Neural cell (in vitro differentiated cells): ENCODE results near the gene RAB44. TPM values are rescaled to one million over a fixed set of nuclear protein-coding genes. Genes with fewer than 3 reads are reported as not detected.

Experiments used
- H2AFZ ChIP-seq: fragments of 200-600, 300-800 bp; sonication (generic), shearing (Covaris generic); 2 replicates; pipeline ENCODE4 v1.6.0; 2014; ENCODE audit warnings: low read depth, mild to moderate bottlenecking, antibody characterized with exemption, low read length, moderate library complexity
- H3F3A ChIP-seq: fragments of 200-600 bp; shearing (Covaris generic); 2 replicates; pipeline ENCODE4 v1.6.1; 2016; ENCODE audit warnings: mild to moderate bottlenecking, moderate library complexity, mixed read lengths, antibody characterized with exemption, low read length; ENCODE audit not compliant: insufficient read depth, poor library complexity, severe bottlenecking
- H3K27ac ChIP-seq: fragments of 200-600, 300-800 bp; sonication (generic), shearing (Covaris generic); 2 replicates; pipeline ENCODE4 v1.5.1; 2014; ENCODE audit warnings: mild to moderate bottlenecking, low read length, moderate library complexity
- H3K27me3 ChIP-seq: fragments of 300-800, 200-600 bp; sonication (generic), shearing (Covaris generic); 2 replicates; pipeline ENCODE4 v1.6.0; 2014; ENCODE audit warnings: mild to moderate bottlenecking, low read depth, low read length, moderate library complexity; ENCODE audit not compliant: insufficient read depth
- H3K36me3 ChIP-seq: fragments of 300-800, 200-600 bp; sonication (generic), shearing (Covaris generic); 2 replicates; pipeline ENCODE4 v1.5.1; 2014; ENCODE audit warnings: mild to moderate bottlenecking, antibody characterized with exemption, low read length, moderate library complexity; ENCODE audit not compliant: insufficient read depth
- H3K4me2 ChIP-seq: fragments of 300-800, 200-600 bp; sonication (generic), shearing (Covaris generic); 2 replicates; pipeline ENCODE4 v1.6.0; 2014; ENCODE audit warnings: mild to moderate bottlenecking, low read length
- H3K4me3 ChIP-seq: fragments of 300-800, 200-600 bp; sonication (generic), shearing (Covaris generic); 2 replicates; pipeline ENCODE4 v1.5.1; 2014; ENCODE audit warnings: mild to moderate bottlenecking, low read length, moderate library complexity
- H3K79me2 ChIP-seq: fragments of 200-600 bp; shearing (Covaris generic); replicated peaks from 2 replicates; pipeline ENCODE4 v1.6.0; 2014; ENCODE audit warnings: mild to moderate bottlenecking, low read length, moderate library complexity; ENCODE audit not compliant: insufficient read depth
- H3K9ac ChIP-seq: fragments of 300-800, 200-600 bp; sonication (generic), shearing (Covaris generic); 2 replicates; pipeline ENCODE4 v1.6.1; 2016; ENCODE audit warnings: mild to moderate bottlenecking, low read length, mixed read lengths
- H3K9me2 ChIP-seq: fragments of 200-600 bp; shearing (Covaris generic); 2 replicates; pipeline ENCODE4 v1.6.1; 2016; ENCODE audit warnings: mild to moderate bottlenecking, low read length, mixed read lengths; ENCODE audit not compliant: insufficient read depth
- H3K9me3 ChIP-seq: fragments of 200-600, 300-800 bp; sonication (generic), shearing (Covaris generic); 2 replicates; pipeline ENCODE4 v1.6.1; 2016; ENCODE audit warnings: mild to moderate bottlenecking, mixed run types, low read length, moderate library complexity, mixed read lengths
- H4K20me1 ChIP-seq: fragments of 200-600 bp; shearing (Covaris generic); 2 replicates; pipeline ENCODE4 v1.6.1; 2016; ENCODE audit warnings: mild to moderate bottlenecking, mixed run types; ENCODE audit not compliant: insufficient read depth
- CTCF ChIP-seq: fragments of 450-650 bp; IDR thresholded peaks from 2 replicates; pipeline ENCODE4 v1.5.1; 2014; ENCODE audit warnings: antibody characterized with exemption, mild to moderate bottlenecking, moderate library complexity; ENCODE audit not compliant: poor library complexity, severe bottlenecking
- EP300 ChIP-seq: fragments of 450-650 bp; conservative IDR thresholded peaks from 2 replicates; pipeline ENCODE4 v1.6.1; 2014; ENCODE audit warnings: antibody characterized with exemption, mild to moderate bottlenecking, moderate library complexity; ENCODE audit not compliant: poor library complexity, severe bottlenecking
- EZH2 ChIP-seq: fragments of 200-600, 300-800 bp; shearing (Covaris generic), sonication (generic); IDR thresholded peaks from 2 replicates; pipeline ENCODE4 v1.6.1; 2014; ENCODE audit warnings: antibody characterized with exemption, low read length, borderline replicate concordance, mild to moderate bottlenecking; ENCODE audit not compliant: insufficient read depth, poor library complexity, severe bottlenecking
- MXI1 ChIP-seq: fragments of 450-650 bp; conservative IDR thresholded peaks from 2 replicates; pipeline ENCODE4 v1.6.1; 2014; ENCODE audit warnings: antibody characterized with exemption, mild to moderate bottlenecking; ENCODE audit not compliant: poor library complexity, severe bottlenecking
- POLR2AphosphoS5 ChIP-seq: IDR thresholded peaks from 2 replicates; pipeline ENCODE4 v1.6.1; 2012
- RAD21 ChIP-seq: fragments of 450-650 bp; conservative IDR thresholded peaks from 2 replicates; pipeline ENCODE4 v1.6.1; 2014; ENCODE audit warnings: antibody characterized with exemption, mild to moderate bottlenecking, moderate library complexity
- SMC3 ChIP-seq: fragments of 450-650 bp; conservative IDR thresholded peaks from 2 replicates; pipeline ENCODE4 v1.6.1; 2014; ENCODE audit warnings: antibody characterized with exemption, mild to moderate bottlenecking, moderate library complexity; ENCODE audit not compliant: poor library complexity
- TAF1 ChIP-seq: IDR thresholded peaks from 2 replicates; pipeline ENCODE4 v1.6.1; 2012; ENCODE audit warnings: low read depth
- polyA plus RNA-seq: library from polyadenylated mRNA; depleted of rRNA; stranded (reverse); fragments of >200 nt; gene quantifications from 2 replicates; pipeline ENCODE4 v1.2.3, GENCODE V29; 2014
- TF ChIP-seq, protein P1 (sequence below): IDR thresholded peaks from 2 replicates; pipeline ENCODE4 v1.6.1; 2012; ENCODE audit warnings: borderline replicate concordance

RAB44 gene
- polyA plus RNA-seq, 1 donor from 2014 or later = not detected

- Histone ChIP-seq H3K9me3 (no peaks in the 10 kb centered on the region), H4K20me1 (no peaks in the 10 kb centered on the region), H3K27me3 (no peaks in the 10 kb centered on the region), H2AFZ (no peak overlapping the region), H3K4me2 (no peak overlapping the region), H3K79me2 (no peaks in the 10 kb centered on the region), H3F3A (no peaks in the 10 kb centered on the region), H3K27ac (no peak overlapping the region), H3K4me3 (no peak overlapping the region), H3K36me3 (no peaks in the 10 kb centered on the region), H3K9ac (no peak overlapping the region), H3K9me2 (no peaks in the 10 kb centered on the region)
- TF ChIP-seq TAF1 (no peak), MXI1 (no peak), POLR2AphosphoS5 (no peak), RAD21 (no peak), EZH2 (no peak), CTCF (no peak)
- TF ChIP-seq, protein P1, sequence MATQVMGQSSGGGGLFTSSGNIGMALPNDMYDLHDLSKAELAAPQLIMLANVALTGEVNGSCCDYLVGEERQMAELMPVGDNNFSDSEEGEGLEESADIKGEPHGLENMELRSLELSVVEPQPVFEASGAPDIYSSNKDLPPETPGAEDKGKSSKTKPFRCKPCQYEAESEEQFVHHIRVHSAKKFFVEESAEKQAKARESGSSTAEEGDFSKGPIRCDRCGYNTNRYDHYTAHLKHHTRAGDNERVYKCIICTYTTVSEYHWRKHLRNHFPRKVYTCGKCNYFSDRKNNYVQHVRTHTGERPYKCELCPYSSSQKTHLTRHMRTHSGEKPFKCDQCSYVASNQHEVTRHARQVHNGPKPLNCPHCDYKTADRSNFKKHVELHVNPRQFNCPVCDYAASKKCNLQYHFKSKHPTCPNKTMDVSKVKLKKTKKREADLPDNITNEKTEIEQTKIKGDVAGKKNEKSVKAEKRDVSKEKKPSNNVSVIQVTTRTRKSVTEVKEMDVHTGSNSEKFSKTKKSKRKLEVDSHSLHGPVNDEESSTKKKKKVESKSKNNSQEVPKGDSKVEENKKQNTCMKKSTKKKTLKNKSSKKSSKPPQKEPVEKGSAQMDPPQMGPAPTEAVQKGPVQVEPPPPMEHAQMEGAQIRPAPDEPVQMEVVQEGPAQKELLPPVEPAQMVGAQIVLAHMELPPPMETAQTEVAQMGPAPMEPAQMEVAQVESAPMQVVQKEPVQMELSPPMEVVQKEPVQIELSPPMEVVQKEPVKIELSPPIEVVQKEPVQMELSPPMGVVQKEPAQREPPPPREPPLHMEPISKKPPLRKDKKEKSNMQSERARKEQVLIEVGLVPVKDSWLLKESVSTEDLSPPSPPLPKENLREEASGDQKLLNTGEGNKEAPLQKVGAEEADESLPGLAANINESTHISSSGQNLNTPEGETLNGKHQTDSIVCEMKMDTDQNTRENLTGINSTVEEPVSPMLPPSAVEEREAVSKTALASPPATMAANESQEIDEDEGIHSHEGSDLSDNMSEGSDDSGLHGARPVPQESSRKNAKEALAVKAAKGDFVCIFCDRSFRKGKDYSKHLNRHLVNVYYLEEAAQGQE = no peak
Observed at GRCh38 chr6:36662380-36662779, 35.2 kb upstream of the RAB44 start.

DNA sequence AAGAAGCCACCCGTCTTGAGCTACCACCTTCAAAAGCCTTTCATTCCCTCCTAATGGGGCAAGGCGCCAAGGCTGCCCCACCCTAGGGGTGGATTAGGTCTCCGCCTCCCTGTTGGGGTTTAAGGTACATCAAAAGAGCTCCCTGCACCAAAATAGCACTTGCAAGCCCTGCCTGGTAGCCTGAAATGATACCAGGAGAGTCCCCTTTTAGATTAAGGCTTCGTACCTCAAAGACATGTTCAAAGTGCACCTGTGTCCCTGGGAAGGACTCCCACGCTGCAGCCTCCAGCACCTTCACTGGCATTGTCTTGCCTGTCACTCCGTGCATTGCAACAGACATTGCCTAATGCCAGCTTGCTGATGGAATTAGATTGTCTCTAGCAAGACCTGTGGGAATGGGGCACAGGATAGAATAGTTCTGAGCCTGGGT lies 34.8 kb upstream of the RAB44 start:
- H2AFZ ChIP-seq = no peak overlapping the region
- TF ChIP-seq POLR2AphosphoS5 (no peak), SMC3 (no peak), EZH2 (no peak), CTCF (no peak), EP300 (no peak), MXI1 (no peak), TAF1 (no peak)
- no peaks in the 10 kb centered on the region for H3K79me2 ChIP-seq
- no peak overlapping the region for H3K4me2 ChIP-seq
- no peaks in the 10 kb centered on the region for H3K9me2 ChIP-seq
- no peaks in the 10 kb centered on the region for H4K20me1 ChIP-seq
- H3K27ac ChIP-seq = no peak overlapping the region
- H3K27me3 ChIP-seq = no peaks in the 10 kb centered on the region
- no peak overlapping the region for H3K9ac ChIP-seq
- no peaks in the 10 kb centered on the region for H3K36me3 ChIP-seq
- H3K9me3 ChIP-seq = no peaks in the 10 kb centered on the region
- H3F3A ChIP-seq = no peaks in the 10 kb centered on the region
- H3K4me3 ChIP-seq = no peak overlapping the region
